Measurements from ENCODE around the gene POP7. TPM values are rescaled to one million over a fixed set of nuclear protein-coding genes. Genes with fewer than 3 reads are reported as not detected.

POP7 gene
- total RNA-seq, 1 experiment from 2014 or later = 79.2 TPM

GRCh38 chr7:100667331-100668068 is 38.4 kb upstream of the POP7 start (continued):
- TF ChIP-seq E2F5 (CRISPR knock-in tag; IDR thresholded peaks at IDR 0.05) (no peak), TEAD4 (CRISPR knock-in tag; IDR thresholded peaks at IDR 0.05) (no peak), GRHL2 (CRISPR knock-in tag; IDR thresholded peaks at IDR 0.05; ENCODE audit: insufficient replicate concordance, severe bottlenecking) (no peak)

- CTCF ChIA-PET = interaction anchor here (0.8 to 1.8 kb wide), 7 partner anchors 12 to 57 kb away, joined by 3 to 13 read pairs (median 3); partner anchors contain the start of genes ACTL6B and MOSPD3
These were observed 37.9 kb upstream of the POP7 start for GRCh38 chr7:100668069-100668449.

More at GRCh38 chr7:100668069-100668449, 37.9 kb upstream of the POP7 start:
- no peak for DNase-seq (ENCODE audit: low spot score)
- peaks cover 2% of the 10 kb centered on the region for H3K4me1 Mint-ChIP-seq
- no peak overlapping the region for H3K27ac Mint-ChIP-seq
- no peak overlapping the region for H3K4me3 Mint-ChIP-seq
- POLR2A ChIA-PET = no interaction called here
- peaks cover 3% of the 10 kb centered on the region; the same call in 1 of the 2 replicates for H3K9me3 Mint-ChIP-seq
- no peak for TF ChIP-seq NR1H2 (CRISPR knock-in tag; IDR thresholded peaks at IDR 0.05)
- no peak for TF ChIP-seq AFF4 (CRISPR knock-in tag; IDR thresholded peaks at IDR 0.05; ENCODE audit: borderline replicate concordance)
- no peak for TF ChIP-seq JUN (CRISPR knock-in tag; IDR thresholded peaks at IDR 0.05)
- no peak for TF ChIP-seq MAX (CRISPR knock-in tag; IDR thresholded peaks at IDR 0.05)
- no peak for TF ChIP-seq CREM (CRISPR knock-in tag; IDR thresholded peaks at IDR 0.05)
- TF ChIP-seq ARID4B (CRISPR knock-in tag; IDR thresholded peaks at IDR 0.05; ENCODE audit: borderline replicate concordance) = no peak
- peaks cover 59% of the 10 kb centered on the region for H3K27me3 Mint-ChIP-seq (ENCODE audit: low read depth)
- H3K36me3 Mint-ChIP-seq = no peaks in the 10 kb centered on the region
- ATAC-seq = no peak

Measured in WTC11 (cell line).